Loucy (cell line): ENCODE data around the gene AFF3.

Source experiments
- H2AFZ ChIP-seq: fragments of 200-600 bp; sonication (generic); 2 replicates; pipeline ENCODE4 v1.6.0; 2016; ENCODE audit warnings: antibody characterized with exemption, mild to moderate bottlenecking, low read length, moderate library complexity
- H3F3A ChIP-seq: fragments of 200-600 bp; 2 replicates; pipeline ENCODE4 v1.6.0; 2016; ENCODE audit warnings: antibody characterized with exemption, low read depth, mild to moderate bottlenecking
- H3K27me3 ChIP-seq: fragments of 200-600 bp; sonication (generic); 2 replicates; pipeline ENCODE4 v1.6.1; 2014; ENCODE audit warnings: low read length, mild to moderate bottlenecking; ENCODE audit not compliant: insufficient read depth, poor library complexity, severe bottlenecking
- H3K36me3 ChIP-seq: fragments of 200-600 bp; sonication (generic); 2 replicates; pipeline ENCODE4 v1.6.1; 2016; ENCODE audit warnings: low read length; ENCODE audit not compliant: insufficient read depth
- H3K4me1 ChIP-seq: fragments of 200-600 bp; sonication (generic); 2 replicates; pipeline ENCODE4 v1.5.1; 2014; ENCODE audit warnings: low read length, mild to moderate bottlenecking; ENCODE audit not compliant: insufficient read depth, poor library complexity, severe bottlenecking
- H3K4me2 ChIP-seq: fragments of 200-600 bp; sonication (generic); 2 replicates; pipeline ENCODE4 v1.6.0; 2014; ENCODE audit warnings: antibody characterized with exemption, low read length, low read depth, mild to moderate bottlenecking; ENCODE audit not compliant: poor library complexity, severe bottlenecking
- H3K4me3 ChIP-seq: fragments of 200-600 bp; sonication (generic); 2 replicates; pipeline ENCODE4 v1.5.1; 2014; ENCODE audit warnings: low read length, mild to moderate bottlenecking, mixed read lengths; ENCODE audit not compliant: poor library complexity, severe bottlenecking
- H3K79me2 ChIP-seq: fragments of 200-600 bp; sonication (generic); 2 replicates; pipeline ENCODE4 v1.6.1; 2014; ENCODE audit warnings: low read length; ENCODE audit not compliant: insufficient read depth
- H3K9ac ChIP-seq: fragments of 200-600 bp; sonication (generic); 2 replicates; pipeline ENCODE4 v1.6.0; 2014; ENCODE audit warnings: mild to moderate bottlenecking, low read depth, low read length, moderate library complexity; ENCODE audit not compliant: poor library complexity, severe bottlenecking
- H3K9me2 ChIP-seq: fragments of 200-600 bp; sonication (generic); replicated peaks from 2 replicates; pipeline ENCODE4 v1.6.1; 2016; ENCODE audit warnings: low read depth, low read length, mixed read lengths
- H3K9me3 ChIP-seq: fragments of 200-600 bp; sonication (generic); 2 replicates; pipeline ENCODE4 v1.6.1; 2014; ENCODE audit warnings: mild to moderate bottlenecking, antibody characterized with exemption, low read length, low read depth; ENCODE audit not compliant: insufficient read depth
- H4K20me1 ChIP-seq: fragments of 200-600 bp; sonication (generic); 2 replicates; pipeline ENCODE4 v1.6.0; 2014; ENCODE audit warnings: antibody characterized with exemption, low read length, mild to moderate bottlenecking; ENCODE audit not compliant: insufficient read depth, poor library complexity, severe bottlenecking
- EZH2phosphoT487 ChIP-seq: fragments of 200-600 bp; IDR thresholded peaks from 2 replicates; pipeline ENCODE4 v1.6.1; 2018; ENCODE audit warnings: antibody characterized with exemption, mild to moderate bottlenecking, moderate library complexity, borderline replicate concordance
- TF ChIP-seq, protein P1 (sequence below): fragments of 200-600 bp; sonication (generic); conservative IDR thresholded peaks from 2 replicates; pipeline ENCODE4 v1.5.1; 2014; ENCODE audit warnings: mild to moderate bottlenecking, antibody characterized with exemption, low read length

Gene AFF3

DNA sequence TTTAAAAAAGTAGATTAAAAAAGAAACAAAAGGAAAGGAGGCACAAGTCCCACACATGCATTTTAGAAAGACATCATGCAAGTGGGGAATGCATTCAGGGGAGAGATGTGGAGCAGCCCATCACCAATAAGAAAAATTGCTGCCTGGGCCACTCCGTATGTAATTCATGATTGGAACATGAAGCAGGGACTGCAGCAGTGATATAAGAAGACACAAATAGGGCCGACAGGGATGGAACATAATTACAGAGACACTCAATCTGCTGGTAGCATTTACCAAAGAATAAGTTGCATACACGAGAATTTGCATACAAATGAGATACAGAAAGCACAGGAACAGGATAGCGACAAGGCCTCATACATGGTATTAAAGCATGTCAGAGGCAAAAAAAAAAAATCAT lies 6.5 kb upstream of the AFF3 start:
- peaks cover 12% of the 10 kb centered on the region for H3K4me1 ChIP-seq
- no peaks in the 10 kb centered on the region for H3K27me3 ChIP-seq
- no peaks in the 10 kb centered on the region for H3K9me3 ChIP-seq
- H2AFZ ChIP-seq = peak overlapping the region; percentile 7; the same call in 1 of the 2 replicates
- H4K20me1 ChIP-seq = no peaks in the 10 kb centered on the region
- H3K9ac ChIP-seq = no peak overlapping the region
- no peak overlapping the region for H3K4me3 ChIP-seq
- no peaks in the 10 kb centered on the region for H3K9me2 ChIP-seq
- H3K4me2 ChIP-seq = no peak overlapping the region
- no peaks in the 10 kb centered on the region for H3K36me3 ChIP-seq
- H3K79me2 ChIP-seq = no peaks in the 10 kb centered on the region
- no peak for TF ChIP-seq EZH2phosphoT487
- TF ChIP-seq, protein P1, sequence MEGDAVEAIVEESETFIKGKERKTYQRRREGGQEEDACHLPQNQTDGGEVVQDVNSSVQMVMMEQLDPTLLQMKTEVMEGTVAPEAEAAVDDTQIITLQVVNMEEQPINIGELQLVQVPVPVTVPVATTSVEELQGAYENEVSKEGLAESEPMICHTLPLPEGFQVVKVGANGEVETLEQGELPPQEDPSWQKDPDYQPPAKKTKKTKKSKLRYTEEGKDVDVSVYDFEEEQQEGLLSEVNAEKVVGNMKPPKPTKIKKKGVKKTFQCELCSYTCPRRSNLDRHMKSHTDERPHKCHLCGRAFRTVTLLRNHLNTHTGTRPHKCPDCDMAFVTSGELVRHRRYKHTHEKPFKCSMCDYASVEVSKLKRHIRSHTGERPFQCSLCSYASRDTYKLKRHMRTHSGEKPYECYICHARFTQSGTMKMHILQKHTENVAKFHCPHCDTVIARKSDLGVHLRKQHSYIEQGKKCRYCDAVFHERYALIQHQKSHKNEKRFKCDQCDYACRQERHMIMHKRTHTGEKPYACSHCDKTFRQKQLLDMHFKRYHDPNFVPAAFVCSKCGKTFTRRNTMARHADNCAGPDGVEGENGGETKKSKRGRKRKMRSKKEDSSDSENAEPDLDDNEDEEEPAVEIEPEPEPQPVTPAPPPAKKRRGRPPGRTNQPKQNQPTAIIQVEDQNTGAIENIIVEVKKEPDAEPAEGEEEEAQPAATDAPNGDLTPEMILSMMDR = no peak
- no peaks in the 10 kb centered on the region for H3F3A ChIP-seq

DNA sequence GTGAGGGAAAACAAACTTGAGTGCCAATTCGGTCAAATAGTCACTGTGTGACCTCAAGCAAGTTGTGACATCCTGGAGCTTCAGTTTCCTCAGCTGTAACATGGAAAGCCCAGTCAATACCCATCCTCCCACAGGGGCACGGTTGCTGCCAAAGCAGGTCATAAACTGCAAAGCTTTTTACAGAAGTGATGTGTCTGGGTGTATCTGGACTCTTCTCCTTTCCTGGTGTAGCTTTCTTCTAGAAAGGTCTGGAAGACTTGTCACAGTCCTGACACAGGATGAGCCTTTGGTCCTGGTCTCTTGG lies 4.2 kb upstream of the AFF3 start:
- TF ChIP-seq, protein P1 = no peak
- TF ChIP-seq EZH2phosphoT487 = no peak
- Histone ChIP-seq H3K4me1 (peaks cover 31% of the 10 kb centered on the region), H3K79me2 (peaks cover 8% of the 10 kb centered on the region), H3K9ac (no peak overlapping the region), H3K9me2 (no peaks in the 10 kb centered on the region), H3F3A (no peaks in the 10 kb centered on the region), H3K4me3 (no peak overlapping the region), H4K20me1 (no peaks in the 10 kb centered on the region), H3K36me3 (no peaks in the 10 kb centered on the region), H3K9me3 (no peaks in the 10 kb centered on the region), H3K4me2 (no peak overlapping the region), H2AFZ (no peak overlapping the region), H3K27me3 (no peaks in the 10 kb centered on the region)

DNA sequence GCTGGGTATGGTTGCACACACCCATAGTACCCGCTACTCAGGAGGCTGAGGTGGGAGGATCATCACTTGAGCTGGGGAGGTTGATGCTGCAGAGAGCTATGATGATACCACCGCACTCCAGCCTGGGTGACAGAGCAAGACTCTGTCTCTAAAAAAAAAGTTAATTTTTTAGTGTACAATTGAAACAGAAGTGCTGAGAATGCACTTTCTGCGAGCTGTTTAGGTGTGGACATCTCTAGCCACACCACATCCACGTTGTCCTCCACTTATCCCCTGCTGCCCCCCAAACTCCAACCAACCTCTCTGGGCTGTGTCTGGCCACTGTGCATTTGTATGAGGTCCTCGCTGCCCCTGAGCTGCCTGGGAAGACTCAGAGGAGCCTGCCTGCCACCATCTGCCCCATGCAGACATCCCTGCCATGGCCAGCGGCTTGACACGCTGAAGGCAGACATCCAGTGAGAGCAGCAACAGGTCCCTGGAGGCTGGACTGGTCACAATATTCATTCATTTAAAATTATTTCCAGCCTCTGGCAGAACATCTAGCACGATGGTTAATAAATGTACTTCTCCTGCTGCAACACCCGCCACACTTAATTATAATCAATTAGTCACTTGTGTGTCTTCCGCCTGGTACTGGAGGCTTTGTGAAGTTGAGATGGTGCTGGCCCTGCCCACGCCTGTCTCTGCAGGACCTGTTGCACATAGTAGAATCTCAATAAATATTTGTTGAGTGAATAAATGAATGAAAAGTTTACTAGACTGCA lies 3.7 kb upstream of the AFF3 start:
- H3F3A ChIP-seq = no peaks in the 10 kb centered on the region
- H3K36me3 ChIP-seq = no peaks in the 10 kb centered on the region
- H3K4me2 ChIP-seq = no peak overlapping the region
- peaks cover 13% of the 10 kb centered on the region for H3K79me2 ChIP-seq
- TF ChIP-seq, protein P1 = no peak
- no peak for TF ChIP-seq EZH2phosphoT487
- peaks cover 36% of the 10 kb centered on the region for H3K4me1 ChIP-seq
- H3K9me3 ChIP-seq = no peaks in the 10 kb centered on the region
- H2AFZ ChIP-seq = no peak overlapping the region
- H3K4me3 ChIP-seq = no peak overlapping the region
- no peaks in the 10 kb centered on the region for H3K27me3 ChIP-seq
- no peaks in the 10 kb centered on the region for H3K9me2 ChIP-seq
- H3K9ac ChIP-seq = no peak overlapping the region
- H4K20me1 ChIP-seq = no peaks in the 10 kb centered on the region
